Stimulated activated CD8-positive, alpha-beta memory T cell treated with anti-CD3 and anti-CD28 coated beads, Interleukin-12 subunit alpha, Interleukin-12 subunit beta, amount 100 ng/mL, for 24 hours (primary cell): Measurements from ENCODE around the gene ZFPM1.

Source experiments
- DNase-seq: peaks from one replicate; pipeline ENCODE4 v3.0.0-alpha.2; 2020; ENCODE audit errors: extremely low read depth

ZFPM1 gene

DNA sequence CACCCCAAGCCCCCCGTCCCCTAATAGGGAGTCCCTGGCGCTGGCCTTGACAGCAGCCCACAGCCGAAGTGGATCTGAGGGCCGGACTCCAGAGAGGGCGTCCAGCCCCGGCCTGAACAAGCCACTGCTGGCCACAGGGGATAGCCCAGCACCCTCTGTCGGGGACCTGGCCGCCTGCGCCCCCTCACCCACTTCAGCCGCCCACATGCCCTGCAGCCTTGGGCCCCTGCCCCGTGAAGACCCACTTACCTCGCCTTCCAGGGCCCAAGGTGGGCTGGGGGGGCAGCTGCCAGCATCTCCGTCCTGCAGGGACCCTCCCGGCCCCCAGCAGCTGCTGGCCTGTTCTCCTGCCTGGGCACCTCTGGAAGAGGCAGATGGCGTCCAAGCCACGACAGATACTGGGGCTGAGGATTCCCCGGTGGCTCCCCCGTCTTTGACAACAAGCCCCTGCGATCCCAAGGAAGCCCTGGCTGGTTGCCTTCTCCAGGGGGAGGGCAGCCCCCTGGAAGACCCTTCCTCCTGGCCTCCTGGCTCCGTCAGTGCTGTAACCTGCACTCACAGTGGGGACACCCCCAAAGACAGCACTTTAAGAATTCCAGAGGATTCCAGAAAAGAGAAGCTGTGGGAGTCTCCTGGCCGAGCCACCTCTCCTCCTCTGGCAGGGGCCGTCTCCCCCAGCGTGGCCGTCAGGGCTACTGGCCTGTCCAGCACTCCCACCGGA lies 19.3 kb upstream of the ZFPM1 start:
- DNase-seq = no peak

DNA sequence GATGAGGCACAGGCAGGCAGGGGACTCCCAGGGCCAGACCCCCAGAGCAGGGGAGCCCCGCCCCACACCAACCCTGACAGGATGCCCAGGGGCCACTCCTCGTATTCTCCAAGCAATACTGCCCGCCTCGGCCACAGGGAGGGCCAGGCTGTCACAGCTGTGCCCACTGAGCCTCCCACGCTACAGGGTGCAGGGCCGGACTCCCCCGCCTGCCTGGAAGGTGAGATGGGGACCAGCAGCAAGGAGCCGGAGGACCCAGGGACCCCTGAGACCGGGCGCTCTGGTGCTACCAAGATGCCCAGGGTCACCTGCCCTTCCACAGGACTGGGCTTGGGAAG lies 18.8 kb upstream of the ZFPM1 start:
- no peak for DNase-seq

DNA sequence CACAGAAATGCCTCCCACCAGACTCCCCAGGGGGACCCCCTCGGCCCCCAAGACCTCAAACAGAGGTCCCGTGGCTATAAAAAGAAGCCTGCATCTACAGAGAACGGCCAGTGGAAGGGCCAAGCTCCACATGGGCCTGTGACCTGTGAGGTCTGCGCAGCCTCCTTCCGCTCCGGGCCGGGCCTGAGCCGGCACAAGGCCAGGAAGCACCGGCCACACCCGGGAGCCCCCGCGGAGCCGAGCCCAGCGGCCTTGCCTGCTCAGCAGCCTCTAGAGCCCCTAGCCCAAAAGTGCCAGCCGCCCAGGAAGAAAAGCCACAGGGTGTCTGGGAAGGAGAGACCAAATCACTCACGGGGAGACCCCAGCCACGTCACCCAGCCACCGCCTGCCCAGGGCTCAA lies 18.3 kb upstream of the ZFPM1 start:
- DNase-seq = no peak

DNA sequence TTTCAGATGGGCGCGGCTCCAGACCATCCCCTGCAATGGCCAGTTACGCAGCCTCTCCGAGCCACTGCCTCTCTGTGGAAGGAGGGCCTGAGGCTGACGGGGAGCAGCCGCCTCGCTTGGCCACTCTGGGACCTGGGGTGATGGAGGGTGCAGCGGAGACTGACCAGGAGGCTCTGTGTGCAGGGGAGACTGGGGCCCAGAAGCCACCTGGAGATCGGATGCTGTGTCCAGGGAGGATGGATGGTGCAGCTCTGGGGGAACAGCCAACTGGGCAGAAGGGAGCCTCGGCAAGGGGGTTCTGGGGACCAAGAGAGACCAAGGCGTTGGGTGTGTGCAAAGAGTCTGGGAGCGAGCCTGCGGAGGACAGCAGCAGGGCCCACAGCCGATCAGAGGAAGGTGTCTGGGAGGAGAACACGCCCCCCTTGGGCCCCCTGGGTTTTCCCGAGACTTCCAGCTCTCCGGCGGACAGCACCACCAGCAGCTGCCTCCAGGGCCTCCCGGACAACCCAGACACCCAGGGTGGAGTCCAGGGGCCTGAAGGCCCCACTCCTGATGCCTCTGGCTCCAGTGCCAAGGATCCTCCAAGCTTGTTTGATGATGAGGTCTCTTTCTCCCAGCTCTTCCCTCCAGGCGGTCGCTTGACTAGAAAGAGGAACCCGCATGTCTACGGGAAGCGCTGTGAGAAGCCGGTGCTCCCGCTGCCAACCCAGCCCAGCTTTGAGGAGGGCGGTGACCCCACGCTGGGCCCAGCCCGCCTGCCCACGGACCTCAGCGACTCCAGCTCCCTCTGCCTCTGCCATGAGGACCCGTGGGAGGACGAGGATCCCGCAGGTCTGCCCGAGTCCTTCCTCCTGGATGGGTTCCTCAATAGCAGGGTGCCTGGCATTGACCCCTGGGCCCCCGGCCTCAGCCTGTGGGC lies 17.4 kb upstream of the ZFPM1 start:
- DNase-seq = no peak

- no peak for DNase-seq
Measured at GRCh38 chr16:88436796-88437195, 16.3 kb upstream of the ZFPM1 start.

DNA sequence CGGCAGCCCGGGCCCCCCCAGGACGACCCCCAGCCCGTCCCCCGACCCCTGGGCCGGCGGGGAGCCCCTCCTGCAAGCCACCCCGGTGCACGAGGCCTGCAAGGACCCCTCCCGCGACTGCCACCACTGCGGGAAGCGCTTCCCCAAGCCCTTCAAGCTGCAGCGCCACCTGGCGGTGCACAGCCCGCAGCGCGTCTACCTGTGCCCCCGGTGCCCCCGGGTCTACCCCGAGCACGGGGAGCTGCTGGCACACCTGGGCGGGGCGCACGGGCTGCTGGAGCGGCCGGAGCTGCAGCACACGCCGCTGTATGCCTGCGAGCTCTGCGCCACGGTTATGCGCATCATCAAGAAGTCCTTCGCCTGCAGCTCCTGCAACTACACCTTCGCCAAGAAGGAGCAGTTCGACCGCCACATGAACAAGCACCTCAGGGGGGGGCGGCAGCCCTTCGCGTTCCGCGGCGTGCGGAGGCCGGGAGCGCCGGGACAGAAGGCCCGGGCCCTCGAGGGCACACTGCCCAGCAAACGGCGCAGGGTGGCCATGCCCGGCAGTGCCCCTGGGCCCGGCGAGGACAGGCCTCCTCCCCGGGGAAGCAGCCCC lies 15.6 kb upstream of the ZFPM1 start:
- DNase-seq = no peak

DNA sequence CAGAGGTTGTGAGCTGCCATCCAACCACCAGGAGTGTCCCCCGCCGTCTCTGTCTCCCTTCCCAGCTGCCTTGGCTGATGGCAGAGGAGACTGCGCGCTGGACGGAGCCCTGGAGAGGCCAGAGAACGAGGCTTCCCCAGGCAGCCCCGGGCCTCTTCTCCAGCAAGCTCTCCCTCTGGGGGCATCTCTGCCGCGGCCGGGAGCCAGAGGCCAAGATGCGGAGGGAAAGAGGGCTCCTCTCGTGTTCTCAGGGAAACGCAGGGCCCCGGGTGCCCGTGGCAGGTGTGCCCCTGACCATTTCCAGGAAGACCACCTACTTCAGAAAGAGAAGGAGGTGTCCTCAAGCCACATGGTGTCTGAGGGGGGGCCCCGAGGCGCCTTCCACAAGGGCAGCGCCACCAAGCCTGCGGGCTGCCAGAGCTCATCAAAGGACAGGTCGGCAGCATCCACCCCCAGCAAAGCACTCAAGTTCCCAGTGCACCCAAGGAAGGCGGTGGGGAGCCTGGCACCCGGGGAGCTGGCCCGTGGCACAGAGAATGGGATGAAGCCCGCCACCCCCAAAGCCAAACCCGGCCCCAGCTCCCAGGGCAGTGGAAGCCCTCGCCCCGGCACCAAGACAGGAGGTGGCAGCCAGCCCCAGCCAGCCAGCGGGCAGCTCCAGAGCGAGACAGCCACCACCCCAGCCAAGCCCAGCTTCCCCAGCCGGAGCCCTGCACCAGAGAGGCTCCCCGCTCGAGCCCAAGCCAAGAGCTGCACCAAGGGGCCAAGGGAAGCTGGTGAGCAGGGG lies 14.8 kb upstream of the ZFPM1 start:
- DNase-seq = no peak

DNA sequence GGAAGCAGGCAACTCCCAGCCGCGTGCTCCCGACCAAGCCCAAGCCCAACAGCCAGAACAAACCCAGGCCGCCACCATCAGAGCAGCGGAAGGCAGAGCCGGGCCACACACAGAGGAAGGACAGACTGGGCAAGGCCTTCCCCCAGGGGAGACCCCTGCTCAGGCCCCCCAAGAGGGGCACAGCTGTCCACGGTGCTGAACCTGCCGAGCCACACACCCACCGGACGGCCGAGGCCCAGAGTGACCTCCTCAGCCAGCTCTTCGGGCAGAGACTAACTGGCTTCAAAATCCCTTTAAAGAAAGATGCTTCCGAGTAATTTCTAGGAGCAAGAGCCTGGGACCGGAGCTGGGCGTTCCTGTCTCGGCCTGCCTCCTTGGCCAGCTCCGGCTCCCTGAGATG lies 14.1 kb upstream of the ZFPM1 start:
- no peak for DNase-seq

DNA sequence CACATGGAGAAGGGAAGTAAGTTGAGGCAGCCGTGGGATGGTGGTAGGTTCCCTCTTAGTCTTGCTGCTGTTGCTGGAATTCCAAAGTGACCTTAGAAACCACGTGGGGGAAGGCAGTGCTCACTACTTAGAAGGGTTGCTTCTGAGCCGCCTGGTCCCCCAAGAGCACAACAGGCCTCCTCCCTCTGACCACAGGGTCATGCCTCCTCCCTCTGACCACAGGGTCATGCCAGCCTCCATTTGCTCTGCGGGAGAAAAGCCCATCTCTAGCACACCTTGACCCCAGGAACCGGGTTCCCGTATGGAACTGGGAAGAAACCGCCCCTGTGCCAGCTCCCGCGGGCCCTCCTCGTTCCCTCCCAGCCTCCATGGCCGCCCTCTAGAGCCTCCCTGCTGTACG lies 13.4 kb upstream of the ZFPM1 start:
- DNase-seq = no peak

GRCh38 chr16:88440111-88440510 lies 13.0 kb upstream of the ZFPM1 start:
- no peak for DNase-seq

DNA sequence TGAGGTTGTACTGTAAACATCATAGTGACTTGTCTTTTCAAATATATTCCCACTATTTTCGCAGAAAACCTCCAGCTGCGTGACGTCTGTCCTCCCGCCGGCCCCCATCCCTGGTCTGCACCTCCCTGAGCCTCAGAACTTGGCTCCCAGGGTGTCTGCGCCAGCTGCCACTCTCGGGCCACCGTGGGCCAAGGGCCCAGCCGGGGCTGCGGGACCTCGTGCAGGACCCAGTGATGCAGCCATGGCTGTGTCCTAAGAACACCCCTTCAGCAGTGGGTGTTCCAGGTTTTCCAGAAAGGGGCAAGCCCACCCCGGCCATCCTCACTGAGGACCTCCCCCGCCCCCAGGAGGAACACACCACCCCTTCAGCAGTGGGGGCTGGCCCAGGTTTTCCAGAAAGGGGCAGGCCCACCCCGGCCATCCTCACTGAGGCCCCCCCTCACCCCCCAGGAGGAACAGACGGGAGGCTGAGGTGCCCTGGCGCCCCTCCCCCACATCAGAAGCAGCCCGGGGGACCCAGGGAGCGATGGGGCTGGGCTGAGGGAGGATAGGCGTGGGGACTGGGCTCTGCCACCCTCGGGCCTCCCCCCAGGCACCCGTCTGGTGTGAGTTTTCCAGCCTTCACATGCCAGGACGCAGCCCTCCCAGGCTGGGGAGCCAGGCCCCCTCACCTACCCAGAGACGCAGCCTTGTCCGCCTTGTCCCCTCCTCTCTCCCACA lies 12.2 kb upstream of the ZFPM1 start:
- no peak for DNase-seq

- no peak for DNase-seq
Measured at GRCh38 chr16:88441460-88441859, 11.6 kb upstream of the ZFPM1 start.

GRCh38 chr16:88442383-88442726 lies 10.7 kb upstream of the ZFPM1 start:
- DNase-seq = no peak

DNA sequence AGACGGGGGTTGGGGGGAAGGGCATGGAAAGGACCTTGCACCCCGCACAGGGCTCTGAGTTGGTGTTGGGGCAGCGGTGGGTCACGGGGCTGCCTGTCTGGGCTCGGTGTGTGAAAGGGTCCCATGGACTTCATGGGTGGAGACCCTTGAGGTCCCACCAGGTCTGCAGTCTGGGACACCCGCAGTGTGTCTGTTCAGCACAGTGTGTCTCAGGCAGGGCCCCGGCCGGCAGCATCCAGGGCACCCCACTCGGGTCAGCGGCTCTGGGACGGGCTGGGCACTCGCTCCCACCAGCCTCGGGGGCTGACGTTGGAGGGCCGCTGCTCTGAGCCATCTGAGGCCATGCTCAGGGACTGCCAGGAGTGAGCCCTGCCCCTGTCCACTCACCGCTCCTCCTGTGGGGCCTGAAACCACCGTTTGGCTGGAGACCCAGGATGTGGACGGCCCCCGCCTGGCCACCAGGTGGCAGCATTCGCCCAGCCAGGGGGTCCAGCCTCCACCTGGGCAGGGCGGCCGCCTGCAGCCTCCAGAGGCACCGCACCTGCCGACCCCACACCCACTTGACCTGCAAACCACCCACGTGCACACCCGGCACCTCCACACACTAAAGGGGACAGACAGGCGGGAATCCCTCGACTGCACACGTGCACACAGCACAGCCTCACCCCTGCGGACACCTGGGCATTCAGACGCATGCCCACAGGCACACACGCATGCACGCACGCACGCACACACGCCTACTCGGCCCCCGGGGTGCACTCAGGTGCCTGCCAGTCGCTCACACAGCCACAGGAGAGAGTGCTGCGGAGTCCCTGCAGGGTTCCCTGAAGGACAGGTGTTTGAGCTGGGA lies 10.1 kb upstream of the ZFPM1 start:
- no peak for DNase-seq

- DNase-seq = no peak
Measured at GRCh38 chr16:88444826-88445582, 8.1 kb upstream of the ZFPM1 start.

DNA sequence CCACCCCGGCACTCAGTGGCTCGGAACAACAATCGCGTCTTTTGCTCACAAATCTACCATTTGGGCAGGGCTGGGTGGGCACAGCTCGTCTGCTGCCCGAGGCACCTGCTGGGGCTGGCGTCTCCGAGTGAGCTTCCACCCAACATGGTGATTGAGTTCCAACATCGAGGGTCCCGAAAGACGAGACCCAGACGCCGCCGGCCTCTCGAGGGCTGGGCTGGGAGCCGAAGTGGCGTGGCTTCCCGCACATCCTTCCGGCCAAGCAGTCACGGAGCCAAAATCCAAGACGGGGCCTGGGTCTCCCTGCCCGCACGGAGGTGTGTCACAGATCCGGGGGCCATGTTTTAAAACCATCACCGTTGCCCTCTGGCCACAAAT lies 7.5 kb upstream of the ZFPM1 start:
- DNase-seq = no peak

- DNase-seq = no peak
Measured at GRCh38 chr16:88446061-88446460, 7.0 kb upstream of the ZFPM1 start.

- no peak for DNase-seq
Measured at GRCh38 chr16:88446736-88447135, 6.3 kb upstream of the ZFPM1 start.

- no peak for DNase-seq
Measured at GRCh38 chr16:88447881-88448280, 5.2 kb upstream of the ZFPM1 start.
